Vagina (tissue), 2 donors: ENCODE measurements around the gene ZNF577.

Experiments used
- CTCF ChIP-seq, 3 experiments: fragments of 450-650 bp in 2 of 3; fragments of 200-600 bp in 1 of 3; sonication (generic) in 1 of 3; IDR thresholded peaks; one replicate each; pipeline ENCODE4 v1.5.1; 2017 to 2019; ENCODE audit warnings: antibody characterized with exemption in 3 of 3, mild to moderate bottlenecking in 2 of 3, moderate library complexity in 2 of 3
- POLR2A ChIP-seq, 2 donors: fragments of 450-650 bp; IDR thresholded peaks; one replicate each; pipeline ENCODE4 v1.6.1; 2017; ENCODE audit warnings: antibody characterized with exemption in 2 of 2, mild to moderate bottlenecking in 2 of 2, moderate library complexity in 2 of 2

GRCh38 chr19:51919606-51920005 lies 31.9 kb upstream of the ZNF577 start:
- TF ChIP-seq CTCF (IDR thresholded peaks at IDR 0.05) (no peak), POLR2A (IDR thresholded peaks at IDR 0.05) (no peak)
